ENCODE results near the gene NAA40. TPM values are rescaled to one million over a fixed set of nuclear protein-coding genes. Genes with fewer than 3 reads are reported as not detected.

The NAA40 gene
- total and polyA plus RNA-seq, 2 of the 13 experiments (the other 11 are each of a cell fraction or from before 2014, with no cell fraction given), result 11.1 to 17.9 TPM

- CTCF ChIA-PET (ENCODE audit: low intra/inter-chr PET ratio, low total read pairs), result no interaction called here
- H3K27me3 ChIP-seq (ENCODE audit: control insufficient read depth in 1 of 2, insufficient read depth in 2 of 2, low read length in 2 of 2), result no peaks in the 10 kb centered on the region; a peak in 1 of 5 replicates
- no peak overlapping the region for H3K9ac ChIP-seq (ENCODE audit: insufficient read depth, low read depth, low read length)
- FAIRE-seq (no peak), ATAC-seq (no peak), DNase-seq (ENCODE audit: low spot score) (no peak)
- WGBS (ENCODE audit: low lambda C conversion rate), result 100% methylated on average over 2 of the region's 3 CpGs
- no peak overlapping the region for H3K4me3 ChIP-seq (replicated peaks in 1 of 3; ENCODE audit: insufficient read depth in 1 of 3, low read depth in 2 of 3, low read length in 3 of 3)
- H2AFZ ChIP-seq (ENCODE audit: low read length), result no peak overlapping the region
- BruUV-seq (replicated peaks), result no TSS peak
- H4K20me1 ChIP-seq (ENCODE audit: insufficient read depth, low read length), result peaks cover 11% of the 10 kb centered on the region; the same call in 1 of the 2 replicates
- no peak overlapping the region for H3K27ac ChIP-seq (ENCODE audit: extremely low read length, insufficient read depth, low read length)
- H3K9me3 ChIP-seq (ENCODE audit: low read length), result no peaks in the 10 kb centered on the region
- no peak overlapping the region for H3K4me2 ChIP-seq (ENCODE audit: low read depth, low read length)
- H3K79me2 ChIP-seq (ENCODE audit: insufficient read depth, low read length), result peaks cover 41% of the 10 kb centered on the region
- POLR2A ChIA-PET, result interaction anchor here (0.9 kb wide), 1 partner anchor 28 kb away, joined by 3 read pairs; no protein-coding TSS in a partner anchor
- in situ Hi-C loops (cut with HindIII; ENCODE audit: extremely low pct_ligation_motif_present, low pct_unique_long_range_greater_than_20kb), result loop anchor here (10.0 kb wide), 1 partner anchor 108 kb away; the partner anchor contains the start of gene MARK2
- H3K36me3 ChIP-seq (replicated peaks in 1 of 2; ENCODE audit: control insufficient read depth in 1 of 2, insufficient read depth in 2 of 2, low read length in 2 of 2), result peaks cover 5 to 15% of the 10 kb centered on the region in 2 experiments; a peak in 4 of 5 replicates
- H3K4me1 ChIP-seq (ENCODE audit: insufficient read depth, low read length), result peaks cover 42% of the 10 kb centered on the region
- intact Hi-C loops (cut with micrococcal nuclease; ENCODE audit: unreplicated experiment), result no loop called here
- TF ChIP-seq PBX2 (CRISPR knock-in tag; IDR thresholded peaks at IDR 0.05) (no peak), SP1 (IDR thresholded peaks at IDR 0.05) (no peak), SP1 (CRISPR knock-in tag; IDR thresholded peaks at IDR 0.05) (no peak), ZNF747 (CRISPR knock-in tag; IDR thresholded peaks at IDR 0.05; ENCODE audit: borderline replicate concordance) (no peak), CCDC6 (CRISPR knock-in tag; IDR thresholded peaks at IDR 0.05) (no peak), SKI (IDR thresholded peaks at IDR 0.05; ENCODE audit: partially characterized antibody) (no peak), ARID5B (CRISPR knock-in tag; IDR thresholded peaks at IDR 0.05) (no peak), ZBTB33 (CRISPR knock-in tag; IDR thresholded peaks at IDR 0.05) (no peak), HOXA3 (CRISPR knock-in tag; IDR thresholded peaks at IDR 0.05) (no peak), ZNF580 (CRISPR knock-in tag; IDR thresholded peaks at IDR 0.05; ENCODE audit: borderline replicate concordance, low read depth) (no peak), ZNF232 (CRISPR knock-in tag; IDR thresholded peaks at IDR 0.05; ENCODE audit: borderline replicate concordance) (no peak), ZNF414 (CRISPR knock-in tag; IDR thresholded peaks at IDR 0.05) (no peak), ZNF281 (CRISPR knock-in tag; IDR thresholded peaks at IDR 0.05; ENCODE audit: borderline replicate concordance) (no peak), ZMAT3 (CRISPR knock-in tag; conservative IDR thresholded peaks at IDR 0.05) (no peak)
These were observed 4.0 kb downstream of the NAA40 start for GRCh38 chr11:63942803-63943202.
